Measurements from ENCODE around the gene TRMT1.

The TRMT1 gene

GRCh38 chr19:13137290-13137794 lies 20.8 kb upstream of the TRMT1 start:
- no peak overlapping the region for H3K4me3 Mint-ChIP-seq
- H3K36me3 Mint-ChIP-seq (ENCODE audit: low read depth), result peaks cover 19% of the 10 kb centered on the region
- H3K4me1 Mint-ChIP-seq (ENCODE audit: low read depth), result peaks cover 13% of the 10 kb centered on the region
- H3K27ac Mint-ChIP-seq, result no peak overlapping the region
- no peaks in the 10 kb centered on the region for H3K9me3 Mint-ChIP-seq
- no peaks in the 10 kb centered on the region for H3K27me3 Mint-ChIP-seq (ENCODE audit: low read depth)

- H3K4me1 Mint-ChIP-seq (ENCODE audit: low read depth), result peaks cover 20% of the 10 kb centered on the region
- no peaks in the 10 kb centered on the region for H3K27me3 Mint-ChIP-seq (ENCODE audit: low read depth)
- peaks cover 21% of the 10 kb centered on the region for H3K36me3 Mint-ChIP-seq (ENCODE audit: low read depth)
- no peak overlapping the region for H3K27ac Mint-ChIP-seq
- H3K9me3 Mint-ChIP-seq, result no peaks in the 10 kb centered on the region
- no peak overlapping the region for H3K4me3 Mint-ChIP-seq
Observed at GRCh38 chr19:13135068-13136062, 18.8 kb upstream of the TRMT1 start.

GRCh38 chr19:13134626-13135025 lies 18.1 kb upstream of the TRMT1 start:
- no peaks in the 10 kb centered on the region for H3K9me3 Mint-ChIP-seq
- peaks cover 20% of the 10 kb centered on the region for H3K4me1 Mint-ChIP-seq (ENCODE audit: low read depth)
- no peak overlapping the region for H3K4me3 Mint-ChIP-seq
- H3K27ac Mint-ChIP-seq, result no peak overlapping the region
- H3K27me3 Mint-ChIP-seq (ENCODE audit: low read depth), result no peaks in the 10 kb centered on the region
- peaks cover 21% of the 10 kb centered on the region for H3K36me3 Mint-ChIP-seq (ENCODE audit: low read depth)

GRCh38 chr19:13133241-13133870 lies 16.8 kb upstream of the TRMT1 start:
- no peak overlapping the region for H3K4me3 Mint-ChIP-seq
- peak overlapping the region; percentile 81 for H3K27ac Mint-ChIP-seq
- no peaks in the 10 kb centered on the region for H3K27me3 Mint-ChIP-seq (ENCODE audit: low read depth)
- H3K36me3 Mint-ChIP-seq (ENCODE audit: low read depth), result peaks cover 21% of the 10 kb centered on the region
- no peaks in the 10 kb centered on the region for H3K9me3 Mint-ChIP-seq
- H3K4me1 Mint-ChIP-seq (ENCODE audit: low read depth), result peaks cover 20% of the 10 kb centered on the region

GRCh38 chr19:13132471-13133180 lies 16.1 kb upstream of the TRMT1 start:
- Mint-ChIP-seq H3K4me3 (peak overlapping the region; percentile 47), H3K27ac (peak overlapping the region; percentile 81), H3K4me1 (ENCODE audit: low read depth) (peaks cover 25% of the 10 kb centered on the region), H3K27me3 (ENCODE audit: low read depth) (no peaks in the 10 kb centered on the region), H3K9me3 (no peaks in the 10 kb centered on the region), H3K36me3 (ENCODE audit: low read depth) (peaks cover 16% of the 10 kb centered on the region)

GRCh38 chr19:13130886-13131490 lies 14.4 kb upstream of the TRMT1 start:
- Mint-ChIP-seq H3K9me3 (no peaks in the 10 kb centered on the region), H3K4me1 (ENCODE audit: low read depth) (peaks cover 26% of the 10 kb centered on the region), H3K27me3 (ENCODE audit: low read depth) (no peaks in the 10 kb centered on the region), H3K4me3 (no peak overlapping the region), H3K36me3 (ENCODE audit: low read depth) (peaks cover 7% of the 10 kb centered on the region), H3K27ac (no peak overlapping the region)

- no peak overlapping the region for H3K27ac Mint-ChIP-seq
- H3K4me3 Mint-ChIP-seq, result no peak overlapping the region
- H3K4me1 Mint-ChIP-seq (ENCODE audit: low read depth), result peaks cover 26% of the 10 kb centered on the region
- H3K36me3 Mint-ChIP-seq (ENCODE audit: low read depth), result peaks cover 7% of the 10 kb centered on the region
- no peaks in the 10 kb centered on the region for H3K27me3 Mint-ChIP-seq (ENCODE audit: low read depth)
- H3K9me3 Mint-ChIP-seq, result no peaks in the 10 kb centered on the region
Observed at GRCh38 chr19:13129384-13129783, 12.8 kb upstream of the TRMT1 start.

- H3K27ac Mint-ChIP-seq, result no peak overlapping the region
- H3K36me3 Mint-ChIP-seq (ENCODE audit: low read depth), result peaks cover 7% of the 10 kb centered on the region
- no peaks in the 10 kb centered on the region for H3K27me3 Mint-ChIP-seq (ENCODE audit: low read depth)
- H3K4me1 Mint-ChIP-seq (ENCODE audit: low read depth), result peaks cover 25% of the 10 kb centered on the region
- no peak overlapping the region for H3K4me3 Mint-ChIP-seq
- H3K9me3 Mint-ChIP-seq, result no peaks in the 10 kb centered on the region
Observed at GRCh38 chr19:13128583-13128982, 12.0 kb upstream of the TRMT1 start.

- Mint-ChIP-seq H3K4me1 (ENCODE audit: low read depth) (peaks cover 21% of the 10 kb centered on the region), H3K27ac (no peak overlapping the region), H3K4me3 (no peak overlapping the region), H3K27me3 (ENCODE audit: low read depth) (no peaks in the 10 kb centered on the region), H3K9me3 (no peaks in the 10 kb centered on the region), H3K36me3 (ENCODE audit: low read depth) (peaks cover 8% of the 10 kb centered on the region)
Observed at GRCh38 chr19:13127811-13128575, 11.5 kb upstream of the TRMT1 start.

GRCh38 chr19:13127051-13127450 lies 10.5 kb upstream of the TRMT1 start:
- H3K27ac Mint-ChIP-seq, result no peak overlapping the region
- no peaks in the 10 kb centered on the region for H3K27me3 Mint-ChIP-seq (ENCODE audit: low read depth)
- peaks cover 4% of the 10 kb centered on the region for H3K36me3 Mint-ChIP-seq (ENCODE audit: low read depth)

GRCh38 chr19:13122980-13123957 lies 6.7 kb upstream of the TRMT1 start:
- Mint-ChIP-seq H3K9me3 (no peaks in the 10 kb centered on the region), H3K4me3 (no peak overlapping the region), H3K27me3 (ENCODE audit: low read depth) (no peaks in the 10 kb centered on the region), H3K27ac (no peak overlapping the region), H3K36me3 (ENCODE audit: low read depth) (peaks cover 1% of the 10 kb centered on the region), H3K4me1 (ENCODE audit: low read depth) (peaks cover 29% of the 10 kb centered on the region)

More at GRCh38 chr19:13127051-13127450, 10.5 kb upstream of the TRMT1 start:
- Mint-ChIP-seq H3K4me1 (ENCODE audit: low read depth) (peaks cover 22% of the 10 kb centered on the region), H3K9me3 (no peaks in the 10 kb centered on the region), H3K4me3 (no peak overlapping the region)

GRCh38 chr19:13122275-13122878 lies 5.8 kb upstream of the TRMT1 start:
- Mint-ChIP-seq H3K4me1 (ENCODE audit: low read depth) (peaks cover 27% of the 10 kb centered on the region), H3K36me3 (ENCODE audit: low read depth) (peaks cover 1% of the 10 kb centered on the region)

More at GRCh38 chr19:13122275-13122878, 5.8 kb upstream of the TRMT1 start:
- H3K27ac Mint-ChIP-seq, result peak overlapping the region; percentile 2
- H3K4me3 Mint-ChIP-seq, result no peak overlapping the region
- H3K27me3 Mint-ChIP-seq (ENCODE audit: low read depth), result no peaks in the 10 kb centered on the region
- H3K9me3 Mint-ChIP-seq, result no peaks in the 10 kb centered on the region

Data from T-helper 1 cell treated with Interleukin-12 subunit alpha and Interleukin-12 subunit beta and Interleukin-4 antibody, amounts not matched to agents 30 μg/mL and 1 μg/mL, for 36 hours (primary cell).